GM11168 (cell line): ENCODE data around the gene GRK5.

ENCODE experiments used
- in situ Hi-C: fragments of 300-500 bp; cut with MboI; formaldehyde crosslinking; loops from one replicate; pipeline ENCODE4 v1.12.0; 2022; ENCODE audit warnings: low sequenced_read_pairs; ENCODE audit not compliant: unreplicated experiment

The GRK5 gene

GRCh38 chr10:119331061-119331460 is 123.7 kb downstream of the GRK5 start:
- in situ Hi-C loops = no loop called here

GRCh38 chr10:119333146-119333792 is 125.9 kb downstream of the GRK5 start:
- in situ Hi-C loops = no loop called here

- in situ Hi-C loops = no loop called here
Measured at GRCh38 chr10:119335671-119336353, 128.4 kb downstream of the GRK5 start.

- in situ Hi-C loops = no loop called here
Measured at GRCh38 chr10:119336599-119336998, 129.2 kb downstream of the GRK5 start.

- in situ Hi-C loops = no loop called here
Measured at GRCh38 chr10:119337223-119337622, 129.9 kb downstream of the GRK5 start.

DNA sequence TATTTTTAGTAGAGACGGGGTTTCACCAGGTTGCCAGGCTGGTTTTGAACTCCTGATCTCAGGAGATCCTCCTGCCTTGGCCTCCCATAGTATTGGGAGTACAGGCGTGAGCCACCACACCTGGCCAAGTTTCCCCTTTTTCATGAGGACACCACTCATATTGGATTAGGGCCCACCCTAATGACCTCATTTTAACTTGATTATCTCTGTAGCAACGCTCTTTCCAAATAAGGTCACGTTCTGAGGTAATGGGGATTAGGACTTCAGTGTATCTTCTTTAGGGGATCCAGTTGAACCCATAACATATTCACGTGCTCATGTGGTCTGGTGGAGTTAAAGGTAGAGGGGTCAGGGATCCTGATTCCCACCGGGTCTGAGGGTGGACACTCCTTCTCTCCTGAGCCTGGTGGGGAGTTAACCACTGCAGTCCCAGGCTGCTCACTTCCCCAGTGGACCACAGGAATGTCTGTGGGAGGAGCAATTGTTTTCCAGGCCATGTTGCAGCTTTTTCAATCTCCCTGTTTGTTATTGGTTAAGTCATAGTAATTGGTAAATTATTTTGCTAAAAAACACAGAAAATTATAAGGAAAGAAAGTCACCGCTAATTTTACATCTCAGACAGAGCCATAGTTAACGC is 130.5 kb downstream of the GRK5 start:
- in situ Hi-C loops = no loop called here

DNA sequence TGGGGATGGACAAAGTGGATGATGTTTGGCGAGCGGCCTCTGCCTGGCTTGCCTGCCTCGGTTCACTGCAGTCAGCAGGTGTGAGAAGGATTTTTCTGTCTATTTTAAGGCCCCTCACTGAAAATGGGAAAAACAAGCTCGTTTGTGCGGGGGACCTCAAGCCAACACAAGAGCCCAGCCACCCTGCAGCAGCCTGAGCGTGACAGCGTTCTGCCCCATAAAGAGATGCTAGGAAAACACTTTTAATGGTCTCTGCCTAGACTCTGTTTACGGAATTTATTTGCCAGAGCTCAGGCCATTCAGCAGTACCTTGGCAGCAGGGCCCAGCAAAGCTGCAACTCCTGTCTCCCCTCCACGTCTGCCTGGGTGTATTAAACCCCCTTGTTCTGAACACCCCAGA is 131.7 kb downstream of the GRK5 start:
- in situ Hi-C loops = no loop called here

- in situ Hi-C loops = no loop called here
Measured at GRCh38 chr10:119340893-119341458, 133.6 kb downstream of the GRK5 start.

- in situ Hi-C loops = no loop called here
Measured at GRCh38 chr10:119341459-119342301, 134.3 kb downstream of the GRK5 start.

DNA sequence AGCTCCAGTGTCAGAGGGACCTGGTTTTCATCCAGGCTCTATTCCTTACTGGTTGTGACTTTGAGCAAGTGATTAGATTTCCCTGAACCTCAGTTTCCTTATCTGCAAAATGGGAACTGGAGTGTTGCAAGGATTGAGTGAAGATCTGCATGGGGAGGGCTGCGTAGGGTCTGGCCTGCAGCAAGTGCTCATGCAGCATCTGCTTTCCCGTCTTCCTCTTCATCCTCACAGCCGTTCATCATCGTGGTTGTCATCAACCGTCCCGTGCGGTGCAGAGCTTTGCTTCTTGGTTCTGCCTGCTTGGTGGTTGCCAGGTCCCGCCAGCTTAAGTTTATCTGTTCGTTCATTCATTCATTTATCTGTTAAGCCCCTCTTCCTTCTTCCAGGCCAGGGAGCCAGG is 135.0 kb downstream of the GRK5 start:
- in situ Hi-C loops = no loop called here

GRCh38 chr10:119343011-119343601 is 135.7 kb downstream of the GRK5 start:
- in situ Hi-C loops = no loop called here

DNA sequence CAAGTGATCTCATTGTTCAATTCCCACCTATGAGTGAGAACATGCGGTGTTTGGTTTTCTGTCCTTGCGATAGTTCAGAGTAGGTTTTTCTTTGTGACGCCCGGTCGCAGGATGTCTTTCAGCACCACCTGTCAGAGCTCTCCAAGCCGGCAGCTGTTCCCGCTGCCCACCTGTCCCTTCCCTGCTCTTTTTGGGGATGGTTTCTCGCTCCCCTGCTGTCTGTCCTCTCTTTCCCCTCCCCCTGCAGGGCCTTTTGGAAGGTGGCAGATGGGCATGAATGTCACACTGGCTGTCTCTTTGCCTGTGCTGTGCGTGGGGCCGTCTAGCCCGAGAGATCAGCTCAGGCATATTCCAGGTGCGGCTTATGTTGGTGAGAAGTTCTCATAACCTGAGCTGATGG is 137.0 kb downstream of the GRK5 start:
- in situ Hi-C loops = no loop called here

DNA sequence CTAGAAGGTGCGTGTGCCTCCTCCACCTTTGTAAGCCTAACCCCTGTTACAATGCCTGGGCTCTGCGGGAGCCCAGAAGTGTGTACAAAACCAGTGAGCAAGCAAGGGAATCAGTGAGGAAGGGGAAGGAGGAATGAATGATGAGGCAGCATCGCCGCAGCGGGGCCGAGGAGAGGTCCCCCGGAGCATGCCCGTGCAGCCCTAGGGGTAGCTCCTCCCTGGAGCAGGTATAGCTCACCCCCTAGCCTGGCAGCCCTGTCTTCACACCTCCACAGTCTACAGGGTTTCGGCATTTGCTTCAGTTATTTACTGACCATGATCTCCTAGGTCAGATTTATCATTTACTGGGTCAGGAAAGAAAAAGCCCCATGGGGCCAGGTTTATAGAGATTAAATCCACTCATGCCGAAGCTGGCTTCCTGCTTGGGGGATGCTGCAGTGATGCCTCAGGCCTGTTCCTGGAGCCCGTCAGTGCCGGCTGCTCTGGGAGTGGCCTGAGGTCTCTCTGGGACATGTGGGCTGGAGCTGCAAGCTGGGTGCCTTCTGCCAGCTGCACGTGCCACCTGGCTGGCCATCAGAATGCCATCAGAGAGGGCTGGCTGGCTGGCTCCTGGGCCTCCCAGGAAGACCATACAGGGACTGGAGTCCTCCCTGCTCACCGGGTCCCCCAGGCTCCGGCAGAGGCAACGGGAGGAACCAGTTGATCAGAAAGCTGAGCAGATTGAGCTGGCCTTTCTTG is 138.9 kb downstream of the GRK5 start:
- in situ Hi-C loops = no loop called here

GRCh38 chr10:119347181-119347974 is 140.0 kb downstream of the GRK5 start:
- in situ Hi-C loops = no loop called here

DNA sequence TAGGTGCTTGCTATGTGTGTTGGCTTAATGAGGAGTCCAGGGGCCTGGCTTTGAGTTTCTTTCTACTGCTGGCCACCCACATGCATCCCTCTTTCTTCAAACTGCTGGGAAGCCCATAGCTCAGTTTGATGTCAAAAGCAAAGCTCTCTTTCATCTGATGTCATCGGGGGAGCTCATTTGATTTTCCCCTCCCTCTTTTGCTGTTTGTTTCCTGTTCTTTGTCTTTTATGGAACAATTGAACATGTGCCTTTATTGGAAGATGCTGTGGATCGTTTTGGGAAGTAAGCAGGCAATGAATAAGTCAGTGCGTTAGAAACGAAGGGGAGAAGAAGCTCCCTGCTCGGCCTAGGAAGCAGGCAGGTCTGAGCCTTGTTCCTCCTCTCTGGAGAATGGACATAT is 140.7 kb downstream of the GRK5 start:
- in situ Hi-C loops = no loop called here

DNA sequence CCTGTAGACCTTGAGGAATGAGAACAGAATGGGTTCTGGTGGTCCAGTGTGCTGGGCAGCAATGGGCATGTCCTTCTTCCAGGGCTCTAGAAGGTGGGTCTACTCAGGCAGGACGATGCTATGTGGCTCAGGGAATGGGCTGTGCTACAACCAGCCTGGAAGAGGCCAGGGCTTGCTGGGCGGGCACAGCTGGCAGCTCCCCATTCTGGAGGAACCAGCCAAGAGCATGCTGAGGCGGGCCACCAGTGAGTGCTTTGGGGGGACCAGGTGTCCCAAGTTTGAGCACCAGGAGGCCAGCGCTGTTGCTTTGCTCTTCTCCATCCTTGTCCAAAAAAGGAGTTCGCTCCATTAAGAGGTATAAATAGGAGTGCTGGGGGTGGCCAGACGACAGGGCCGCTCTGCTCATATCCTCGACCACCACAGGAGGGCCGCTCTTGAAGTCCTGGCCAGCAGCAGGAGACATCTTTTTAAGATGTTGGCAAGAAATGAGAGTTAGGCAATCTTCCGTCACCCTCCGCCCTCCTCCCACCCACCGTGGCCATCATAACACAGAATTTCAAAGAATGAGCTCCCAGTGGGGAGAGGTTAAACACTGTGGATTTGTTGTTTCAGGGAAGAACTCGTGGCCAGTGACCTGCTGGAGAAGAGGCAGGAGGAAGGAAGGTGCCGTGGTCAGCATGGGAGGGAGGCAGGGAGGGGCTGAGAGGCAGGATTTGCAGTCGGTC is 141.3 kb downstream of the GRK5 start:
- in situ Hi-C loops = no loop called here

- in situ Hi-C loops = no loop called here
Measured at GRCh38 chr10:119349341-119349740, 142.0 kb downstream of the GRK5 start.

DNA sequence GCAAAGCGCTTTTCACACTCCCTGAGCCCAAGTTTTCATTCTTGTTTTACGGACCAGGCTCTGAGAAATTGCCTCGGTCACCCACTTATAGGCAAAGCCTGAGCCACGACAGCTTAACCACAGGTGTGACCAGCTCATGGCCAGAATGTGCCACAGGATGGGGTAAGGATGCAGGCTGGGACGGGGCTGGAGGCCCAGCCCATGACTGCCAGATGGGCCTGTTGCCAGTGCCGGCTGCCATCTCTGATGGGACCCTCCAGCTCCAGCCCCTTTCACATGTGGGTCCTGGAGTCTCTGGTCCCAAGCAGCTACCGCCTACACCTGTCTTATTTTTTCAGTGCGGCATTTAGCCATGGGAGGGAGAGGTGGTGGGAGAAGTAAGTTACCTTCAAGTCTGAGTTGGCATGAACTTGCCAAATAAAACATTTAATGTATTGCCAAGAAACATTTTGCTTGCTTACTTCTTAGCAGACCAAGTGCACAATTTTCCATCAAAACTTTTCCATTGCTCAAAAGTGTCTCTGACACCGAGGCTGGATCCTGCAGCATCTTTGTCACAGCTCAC is 142.6 kb downstream of the GRK5 start:
- in situ Hi-C loops = no loop called here
